OCI-LY3 (cell line): ENCODE measurements around the gene KRT80.

Experiments
- EZH2phosphoT487 ChIP-seq: fragments of 200-600 bp; shearing (Covaris generic); IDR thresholded peaks from 2 replicates; pipeline ENCODE4 v1.6.1; 2018; ENCODE audit warnings: antibody characterized with exemption, mixed run types, low read depth
- TF ChIP-seq, protein P1 (sequence below): fragments of 200-600, 300-600 bp; sonication (generic); IDR thresholded peaks from 2 replicates; pipeline ENCODE4 v1.5.1; 2014; ENCODE audit warnings: antibody characterized with exemption, low read length, low read depth

DNA sequence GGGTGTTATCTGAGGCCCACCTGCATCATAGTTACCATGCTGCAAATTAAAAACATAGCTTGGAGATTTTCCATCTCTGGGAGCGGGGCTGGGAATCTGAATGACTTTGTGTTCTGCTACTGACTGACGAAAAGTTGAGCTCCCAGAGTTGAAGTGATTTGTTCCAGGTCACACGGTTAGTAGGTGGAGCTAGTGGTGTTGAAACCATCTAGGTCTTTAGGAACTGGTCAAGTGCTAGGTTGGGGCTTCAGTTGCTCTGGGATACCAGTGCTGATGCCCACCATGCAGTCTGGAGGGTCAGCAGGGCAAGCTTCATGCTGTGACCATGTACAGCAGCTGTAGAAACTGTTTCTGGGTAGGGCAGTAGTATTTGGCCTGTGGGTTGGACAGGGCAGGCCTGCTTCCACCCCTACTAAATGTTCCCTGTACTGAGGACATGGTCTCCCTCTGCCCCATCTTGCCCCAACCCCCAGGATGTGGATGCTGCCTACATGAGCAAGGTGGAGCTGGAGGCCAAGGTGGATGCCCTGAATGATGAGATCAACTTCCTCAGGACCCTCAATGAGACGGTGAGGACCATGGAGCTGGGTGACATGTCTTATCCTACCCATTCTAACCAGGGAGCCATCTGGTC is 46.5 kb upstream of the KRT80 start:
- TF ChIP-seq, protein P1, sequence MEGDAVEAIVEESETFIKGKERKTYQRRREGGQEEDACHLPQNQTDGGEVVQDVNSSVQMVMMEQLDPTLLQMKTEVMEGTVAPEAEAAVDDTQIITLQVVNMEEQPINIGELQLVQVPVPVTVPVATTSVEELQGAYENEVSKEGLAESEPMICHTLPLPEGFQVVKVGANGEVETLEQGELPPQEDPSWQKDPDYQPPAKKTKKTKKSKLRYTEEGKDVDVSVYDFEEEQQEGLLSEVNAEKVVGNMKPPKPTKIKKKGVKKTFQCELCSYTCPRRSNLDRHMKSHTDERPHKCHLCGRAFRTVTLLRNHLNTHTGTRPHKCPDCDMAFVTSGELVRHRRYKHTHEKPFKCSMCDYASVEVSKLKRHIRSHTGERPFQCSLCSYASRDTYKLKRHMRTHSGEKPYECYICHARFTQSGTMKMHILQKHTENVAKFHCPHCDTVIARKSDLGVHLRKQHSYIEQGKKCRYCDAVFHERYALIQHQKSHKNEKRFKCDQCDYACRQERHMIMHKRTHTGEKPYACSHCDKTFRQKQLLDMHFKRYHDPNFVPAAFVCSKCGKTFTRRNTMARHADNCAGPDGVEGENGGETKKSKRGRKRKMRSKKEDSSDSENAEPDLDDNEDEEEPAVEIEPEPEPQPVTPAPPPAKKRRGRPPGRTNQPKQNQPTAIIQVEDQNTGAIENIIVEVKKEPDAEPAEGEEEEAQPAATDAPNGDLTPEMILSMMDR, result no peak
- TF ChIP-seq EZH2phosphoT487, result no peak
